GM12878 (cell line): ENCODE measurements around the gene TATDN3.

Experiments used
- BHLHE40 ChIP-seq, 2 experiments: fragments of 450-650 bp in 1 of 2; IDR thresholded peaks; 2 replicates each; pipeline ENCODE4 v1.6.1; 2011 to 2017; ENCODE audit warnings: low read depth in 2 of 2, borderline replicate concordance in 1 of 2, improper control_type of control experiment in 1 of 2, low read length in 1 of 2, mild to moderate bottlenecking in 1 of 2
- POLR2A ChIP-seq: IDR thresholded peaks from 2 replicates; pipeline ENCODE4 v1.6.1; 2011; ENCODE audit warnings: low read depth, mild to moderate bottlenecking, low read length
- YBX1 ChIP-seq: fragments of 450-650 bp; IDR thresholded peaks from 2 replicates; pipeline ENCODE4 v1.6.1; 2016; ENCODE audit warnings: antibody characterized with exemption
- TF ChIP-seq, protein P1 (sequence below): IDR thresholded peaks from 2 replicates; pipeline ENCODE4 v1.6.1; 2012; ENCODE audit warnings: low read depth, low read length, improper control_type of control experiment
- TF ChIP-seq, protein P2 (sequence below): IDR thresholded peaks from 2 replicates; pipeline ENCODE4 v1.6.1; 2011; ENCODE audit warnings: mild to moderate bottlenecking, low read depth, low read length, moderate library complexity; ENCODE audit not compliant: insufficient replicate concordance
- TF ChIP-seq, protein P3 (sequence below), 3 experiments: IDR thresholded peaks in 2 of 3; conservative IDR thresholded peaks in 1 of 3; 2 replicates each; pipeline ENCODE4 v1.5.1; 2011; ENCODE audit warnings: low read depth in 3 of 3, low read length in 3 of 3, mild to moderate bottlenecking in 3 of 3, control low read depth in 2 of 3, moderate library complexity in 2 of 3, inconsistent platforms in 1 of 3, mixed read lengths in 1 of 3; ENCODE audit not compliant: control insufficient read depth in 2 of 3, insufficient read depth in 1 of 3; ENCODE audit errors: extremely low read depth in 1 of 3
- TF ChIP-seq, protein P4 (sequence below): IDR thresholded peaks from 2 replicates; pipeline ENCODE4 v1.6.1; 2012; ENCODE audit warnings: mild to moderate bottlenecking, low read depth, low read length

DNA sequence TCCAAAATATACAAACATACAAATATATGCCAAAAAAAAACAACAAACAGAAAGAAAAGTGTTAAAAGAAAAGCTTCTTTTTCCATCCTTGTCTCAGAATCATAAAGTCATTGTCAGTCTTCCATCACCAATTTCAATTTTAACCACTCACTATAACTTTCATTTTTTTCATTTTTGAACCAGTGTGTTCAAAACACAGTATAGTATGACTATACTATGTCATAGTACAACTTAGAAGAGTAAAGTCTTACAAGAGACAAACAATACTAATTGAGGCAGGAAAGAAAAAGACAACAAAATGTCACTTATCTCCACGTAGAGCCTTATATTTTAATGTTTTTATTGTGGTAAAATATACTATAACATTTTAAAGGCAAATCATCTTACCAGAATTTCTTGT is 7.7 kb upstream of the TATDN3 start:
- TF ChIP-seq, protein P1, sequence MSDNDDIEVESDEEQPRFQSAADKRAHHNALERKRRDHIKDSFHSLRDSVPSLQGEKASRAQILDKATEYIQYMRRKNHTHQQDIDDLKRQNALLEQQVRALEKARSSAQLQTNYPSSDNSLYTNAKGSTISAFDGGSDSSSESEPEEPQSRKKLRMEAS = no peak
- TF ChIP-seq YBX1 = no peak
- no peak for TF ChIP-seq POLR2A
- TF ChIP-seq, protein P2, sequence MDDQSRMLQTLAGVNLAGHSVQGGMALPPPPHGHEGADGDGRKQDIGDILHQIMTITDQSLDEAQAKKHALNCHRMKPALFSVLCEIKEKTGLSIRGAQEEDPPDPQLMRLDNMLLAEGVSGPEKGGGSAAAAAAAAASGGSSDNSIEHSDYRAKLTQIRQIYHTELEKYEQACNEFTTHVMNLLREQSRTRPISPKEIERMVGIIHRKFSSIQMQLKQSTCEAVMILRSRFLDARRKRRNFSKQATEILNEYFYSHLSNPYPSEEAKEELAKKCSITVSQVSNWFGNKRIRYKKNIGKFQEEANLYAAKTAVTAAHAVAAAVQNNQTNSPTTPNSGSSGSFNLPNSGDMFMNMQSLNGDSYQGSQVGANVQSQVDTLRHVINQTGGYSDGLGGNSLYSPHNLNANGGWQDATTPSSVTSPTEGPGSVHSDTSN = no peak
- TF ChIP-seq, protein P3, sequence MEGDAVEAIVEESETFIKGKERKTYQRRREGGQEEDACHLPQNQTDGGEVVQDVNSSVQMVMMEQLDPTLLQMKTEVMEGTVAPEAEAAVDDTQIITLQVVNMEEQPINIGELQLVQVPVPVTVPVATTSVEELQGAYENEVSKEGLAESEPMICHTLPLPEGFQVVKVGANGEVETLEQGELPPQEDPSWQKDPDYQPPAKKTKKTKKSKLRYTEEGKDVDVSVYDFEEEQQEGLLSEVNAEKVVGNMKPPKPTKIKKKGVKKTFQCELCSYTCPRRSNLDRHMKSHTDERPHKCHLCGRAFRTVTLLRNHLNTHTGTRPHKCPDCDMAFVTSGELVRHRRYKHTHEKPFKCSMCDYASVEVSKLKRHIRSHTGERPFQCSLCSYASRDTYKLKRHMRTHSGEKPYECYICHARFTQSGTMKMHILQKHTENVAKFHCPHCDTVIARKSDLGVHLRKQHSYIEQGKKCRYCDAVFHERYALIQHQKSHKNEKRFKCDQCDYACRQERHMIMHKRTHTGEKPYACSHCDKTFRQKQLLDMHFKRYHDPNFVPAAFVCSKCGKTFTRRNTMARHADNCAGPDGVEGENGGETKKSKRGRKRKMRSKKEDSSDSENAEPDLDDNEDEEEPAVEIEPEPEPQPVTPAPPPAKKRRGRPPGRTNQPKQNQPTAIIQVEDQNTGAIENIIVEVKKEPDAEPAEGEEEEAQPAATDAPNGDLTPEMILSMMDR (IDR thresholded peaks at IDR 0.05 in 2 of 3, conservative IDR thresholded peaks at IDR 0.05 in 1 of 3; ENCODE audit: control insufficient read depth in 2 of 3, extremely low read depth in 1 of 3, insufficient read depth in 1 of 3, low read depth in 3 of 3, low read length in 3 of 3) = no peak
- TF ChIP-seq, protein P4, sequence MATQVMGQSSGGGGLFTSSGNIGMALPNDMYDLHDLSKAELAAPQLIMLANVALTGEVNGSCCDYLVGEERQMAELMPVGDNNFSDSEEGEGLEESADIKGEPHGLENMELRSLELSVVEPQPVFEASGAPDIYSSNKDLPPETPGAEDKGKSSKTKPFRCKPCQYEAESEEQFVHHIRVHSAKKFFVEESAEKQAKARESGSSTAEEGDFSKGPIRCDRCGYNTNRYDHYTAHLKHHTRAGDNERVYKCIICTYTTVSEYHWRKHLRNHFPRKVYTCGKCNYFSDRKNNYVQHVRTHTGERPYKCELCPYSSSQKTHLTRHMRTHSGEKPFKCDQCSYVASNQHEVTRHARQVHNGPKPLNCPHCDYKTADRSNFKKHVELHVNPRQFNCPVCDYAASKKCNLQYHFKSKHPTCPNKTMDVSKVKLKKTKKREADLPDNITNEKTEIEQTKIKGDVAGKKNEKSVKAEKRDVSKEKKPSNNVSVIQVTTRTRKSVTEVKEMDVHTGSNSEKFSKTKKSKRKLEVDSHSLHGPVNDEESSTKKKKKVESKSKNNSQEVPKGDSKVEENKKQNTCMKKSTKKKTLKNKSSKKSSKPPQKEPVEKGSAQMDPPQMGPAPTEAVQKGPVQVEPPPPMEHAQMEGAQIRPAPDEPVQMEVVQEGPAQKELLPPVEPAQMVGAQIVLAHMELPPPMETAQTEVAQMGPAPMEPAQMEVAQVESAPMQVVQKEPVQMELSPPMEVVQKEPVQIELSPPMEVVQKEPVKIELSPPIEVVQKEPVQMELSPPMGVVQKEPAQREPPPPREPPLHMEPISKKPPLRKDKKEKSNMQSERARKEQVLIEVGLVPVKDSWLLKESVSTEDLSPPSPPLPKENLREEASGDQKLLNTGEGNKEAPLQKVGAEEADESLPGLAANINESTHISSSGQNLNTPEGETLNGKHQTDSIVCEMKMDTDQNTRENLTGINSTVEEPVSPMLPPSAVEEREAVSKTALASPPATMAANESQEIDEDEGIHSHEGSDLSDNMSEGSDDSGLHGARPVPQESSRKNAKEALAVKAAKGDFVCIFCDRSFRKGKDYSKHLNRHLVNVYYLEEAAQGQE = no peak
- no peak for TF ChIP-seq BHLHE40 (IDR thresholded peaks at IDR 0.05; ENCODE audit: borderline replicate concordance in 1 of 2, low read depth in 2 of 2, low read length in 1 of 2)
